Dedifferentiated amniotic fluid mesenchymal stem cell (primary cell): Measurements from ENCODE around the gene BMP2.
A peak's percentile ranks its signal among the peaks of the same experiment; 100 is the strongest.

Experiments
- DNase-seq: peaks from one replicate; pipeline ENCODE4 v3.0.0-alpha.2; 2016; ENCODE audit errors: extremely low spot score

BMP2 gene

DNA sequence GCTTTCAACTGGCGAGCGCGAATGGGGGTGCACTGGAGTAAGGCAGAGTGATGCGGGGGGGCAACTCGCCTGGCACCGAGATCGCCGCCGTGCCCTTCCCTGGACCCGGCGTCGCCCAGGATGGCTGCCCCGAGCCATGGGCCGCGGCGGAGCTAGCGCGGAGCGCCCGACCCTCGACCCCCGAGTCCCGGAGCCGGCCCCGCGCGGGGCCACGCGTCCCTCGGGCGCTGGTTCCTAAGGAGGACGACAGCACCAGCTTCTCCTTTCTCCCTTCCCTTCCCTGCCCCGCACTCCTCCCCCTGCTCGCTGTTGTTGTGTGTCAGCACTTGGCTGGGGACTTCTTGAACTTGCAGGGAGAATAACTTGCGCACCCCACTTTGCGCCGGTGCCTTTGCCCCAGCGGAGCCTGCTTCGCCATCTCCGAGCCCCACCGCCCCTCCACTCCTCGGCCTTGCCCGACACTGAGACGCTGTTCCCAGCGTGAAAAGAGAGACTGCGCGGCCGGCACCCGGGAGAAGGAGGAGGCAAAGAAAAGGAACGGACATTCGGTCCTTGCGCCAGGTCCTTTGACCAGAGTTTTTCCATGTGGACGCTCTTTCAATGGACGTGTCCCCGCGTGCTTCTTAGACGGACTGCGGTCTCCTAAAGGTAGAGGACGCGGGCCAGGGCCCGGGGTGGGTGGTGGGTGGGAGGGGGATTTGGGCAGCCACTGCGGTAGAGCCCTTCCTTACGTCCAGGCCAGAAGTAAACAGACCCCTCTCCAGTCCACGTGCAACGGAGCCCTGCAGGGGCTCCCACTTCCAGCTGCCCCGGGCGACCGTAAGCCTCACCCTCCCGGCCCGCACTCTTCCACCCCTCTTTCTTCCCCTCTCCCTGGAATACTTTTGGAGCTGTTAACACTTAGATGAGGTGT lies 998 bp downstream of the BMP2 start:
- no peak for DNase-seq

DNA sequence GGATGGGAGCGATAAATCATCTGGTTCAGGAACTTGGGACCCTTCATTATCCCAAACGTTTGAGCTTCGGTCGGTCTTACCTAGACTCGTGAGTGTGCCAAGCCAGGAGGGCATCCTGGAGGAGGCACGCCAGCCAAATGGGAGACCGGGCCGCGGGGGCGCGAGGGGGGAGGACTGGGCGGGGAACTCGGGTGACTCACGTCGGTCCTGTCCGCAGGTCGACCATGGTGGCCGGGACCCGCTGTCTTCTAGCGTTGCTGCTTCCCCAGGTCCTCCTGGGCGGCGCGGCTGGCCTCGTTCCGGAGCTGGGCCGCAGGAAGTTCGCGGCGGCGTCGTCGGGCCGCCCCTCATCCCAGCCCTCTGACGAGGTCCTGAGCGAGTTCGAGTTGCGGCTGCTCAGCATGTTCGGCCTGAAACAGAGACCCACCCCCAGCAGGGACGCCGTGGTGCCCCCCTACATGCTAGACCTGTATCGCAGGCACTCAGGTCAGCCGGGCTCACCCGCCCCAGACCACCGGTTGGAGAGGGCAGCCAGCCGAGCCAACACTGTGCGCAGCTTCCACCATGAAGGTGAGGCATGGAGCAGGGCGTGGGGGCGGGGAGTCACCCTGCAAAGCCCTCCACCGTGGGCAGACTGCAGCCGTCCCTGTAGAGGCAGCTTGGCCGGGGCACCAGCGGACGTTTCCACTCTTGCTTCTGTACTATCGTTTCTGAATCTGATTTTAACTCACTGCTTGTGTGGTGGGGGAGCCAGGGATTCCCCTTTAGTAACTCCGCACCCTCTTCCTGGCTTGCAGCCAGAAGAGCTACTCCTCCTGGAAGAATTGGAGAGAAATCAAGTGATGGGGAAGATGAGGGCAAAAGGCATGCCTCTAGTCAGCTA lies 2.7 kb downstream of the BMP2 start:
- no peak for DNase-seq

DNA sequence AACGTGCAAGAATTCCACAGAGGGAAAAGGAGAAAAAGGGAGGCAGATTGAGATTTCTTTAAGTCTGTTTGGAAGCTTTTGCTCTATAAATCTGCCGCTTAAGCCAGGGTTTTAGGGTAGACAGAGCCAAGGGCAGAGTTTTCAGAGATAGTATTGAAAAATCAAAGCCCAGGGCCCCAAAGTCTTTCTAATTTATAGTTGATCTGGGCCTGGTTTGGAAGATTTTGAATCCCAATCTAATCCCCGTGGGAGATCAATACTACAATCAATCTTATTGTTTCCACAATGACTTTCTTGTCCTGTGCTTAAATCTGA lies 3.3 kb downstream of the BMP2 start:
- no peak for DNase-seq

DNA sequence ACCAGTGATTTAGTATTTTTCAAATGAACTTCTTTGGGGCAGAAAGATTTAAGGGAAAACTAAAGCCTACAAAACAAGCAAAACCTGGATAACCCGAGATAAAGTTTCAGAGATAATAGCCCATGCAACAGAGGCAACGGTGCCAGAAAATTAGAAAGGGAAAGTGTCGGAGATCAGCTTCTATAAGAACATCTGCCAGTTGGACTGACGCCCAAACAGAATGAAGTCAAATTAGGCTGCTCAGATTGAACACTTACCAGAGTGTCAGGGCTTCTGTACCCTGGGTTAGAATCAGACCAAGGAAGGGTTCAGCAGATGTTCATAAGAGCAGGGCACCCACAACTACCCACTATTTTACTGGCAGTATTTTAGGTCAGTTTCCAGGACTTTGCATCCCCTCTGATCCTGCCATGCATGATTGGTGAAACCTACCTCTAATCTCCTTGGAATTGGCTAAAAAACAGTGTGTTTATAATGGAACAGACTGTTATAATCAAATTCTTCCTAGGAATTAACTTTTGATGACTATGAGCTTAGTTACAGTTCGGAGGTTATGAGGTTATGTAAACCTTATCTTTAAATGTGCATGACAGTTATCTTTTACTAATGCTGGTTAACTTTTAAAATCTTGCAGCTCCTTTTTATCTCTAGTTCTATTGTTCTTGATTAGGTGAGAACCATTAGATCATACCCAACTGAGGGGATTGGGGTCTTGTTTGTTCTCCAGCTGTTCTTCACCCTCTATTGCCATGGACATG lies 13.1 kb downstream of the BMP2 start:
- DNase-seq = no peak

DNA sequence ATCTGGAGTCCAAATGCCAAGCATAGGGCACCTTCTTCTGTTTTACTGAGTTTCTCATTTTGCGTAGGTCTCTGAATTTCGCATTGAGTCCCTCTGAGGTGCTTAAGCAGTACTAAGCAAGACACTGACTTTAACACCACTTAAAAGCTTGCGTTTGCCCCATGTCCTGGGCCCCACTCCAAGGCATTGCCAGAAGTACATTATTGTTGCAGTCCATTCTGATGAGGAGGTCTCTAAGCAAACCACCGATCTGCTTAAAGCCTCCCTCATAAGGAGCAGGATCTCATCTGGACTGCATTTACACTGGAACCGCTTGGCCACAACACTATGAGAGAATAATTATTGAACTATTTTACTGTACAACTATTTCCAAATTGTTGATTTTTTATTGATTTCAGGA lies 16.3 kb downstream of the BMP2 start:
- DNase-seq = no peak

DNA sequence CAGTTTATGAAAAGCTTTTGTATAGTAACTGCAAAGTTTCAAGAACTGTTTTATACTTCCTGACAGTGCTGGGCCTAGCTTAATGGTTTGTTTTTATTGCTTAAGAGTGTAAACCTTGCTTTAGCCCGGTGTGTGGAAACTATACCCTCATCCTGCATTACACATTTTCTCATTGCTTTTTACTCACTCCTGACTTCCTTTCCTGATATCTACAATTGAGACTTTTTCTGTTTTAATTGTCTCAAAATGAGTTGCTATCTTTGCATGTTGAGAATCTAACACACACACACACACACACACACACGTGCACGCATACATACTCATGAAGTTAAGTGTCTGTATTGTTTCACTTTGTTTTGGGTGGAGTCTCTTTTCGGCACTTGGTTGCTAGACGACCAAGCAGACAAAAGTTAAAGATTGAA lies 16.7 kb downstream of the BMP2 start:
- no peak for DNase-seq

DNA sequence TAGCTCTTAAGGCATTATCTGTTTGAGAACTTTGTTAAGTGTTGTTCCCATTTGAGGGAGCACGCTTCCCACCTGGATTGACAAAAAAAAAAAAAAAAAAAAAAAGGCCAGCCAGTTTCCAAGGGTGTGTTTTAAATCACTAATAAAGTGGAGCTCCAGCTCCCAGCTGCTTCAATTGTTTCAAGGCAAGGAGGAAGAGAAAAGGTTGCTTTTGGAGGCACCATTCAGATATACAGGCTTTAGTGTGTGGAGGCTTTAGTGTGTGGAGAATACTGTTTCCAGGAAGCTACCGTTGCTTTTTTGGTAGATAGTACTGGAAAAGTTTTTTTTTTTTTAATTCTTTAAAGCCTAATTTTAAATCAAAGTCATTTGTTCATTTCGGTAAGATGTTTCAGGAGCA lies 17.3 kb downstream of the BMP2 start:
- DNase-seq = no peak

DNA sequence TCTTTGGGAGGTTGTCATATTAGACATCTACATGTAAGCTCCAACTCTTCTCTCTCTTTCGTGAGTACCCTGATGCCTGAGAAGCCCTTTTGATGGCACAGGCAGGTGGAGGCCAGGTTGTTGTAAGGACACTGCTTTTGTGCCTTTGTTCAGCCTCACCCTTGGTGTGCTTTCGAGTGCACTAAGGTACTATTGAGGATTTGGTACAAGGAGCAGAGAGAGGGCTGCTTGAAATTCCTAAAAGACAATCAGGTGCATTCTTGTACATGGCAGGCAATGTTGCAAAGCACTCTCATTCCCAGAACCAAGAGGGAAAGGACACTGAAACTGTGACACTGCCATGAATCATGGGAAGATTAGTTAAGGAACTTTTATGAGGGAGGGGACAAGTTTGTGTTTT lies 19.1 kb downstream of the BMP2 start:
- no peak for DNase-seq

DNA sequence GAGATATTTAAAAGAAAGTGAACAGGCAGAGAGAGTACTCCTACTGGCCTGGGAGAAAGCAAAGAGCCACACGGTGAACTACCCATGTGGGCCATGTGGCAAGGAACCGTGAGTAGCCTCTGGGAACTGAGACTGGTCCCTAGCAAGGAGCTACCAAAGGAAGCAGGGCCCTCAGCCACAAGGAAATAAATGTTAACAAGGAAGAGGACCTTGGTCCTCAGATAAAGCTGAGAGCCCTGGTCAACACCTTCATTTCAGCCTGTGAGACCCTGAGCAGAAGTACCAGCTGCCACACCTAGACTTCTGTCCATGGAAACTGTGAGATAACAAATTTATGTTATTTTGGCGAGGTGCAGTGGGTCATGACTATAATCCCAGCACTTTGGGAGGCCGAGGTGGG lies 25.3 kb downstream of the BMP2 start:
- DNase-seq = no peak

DNA sequence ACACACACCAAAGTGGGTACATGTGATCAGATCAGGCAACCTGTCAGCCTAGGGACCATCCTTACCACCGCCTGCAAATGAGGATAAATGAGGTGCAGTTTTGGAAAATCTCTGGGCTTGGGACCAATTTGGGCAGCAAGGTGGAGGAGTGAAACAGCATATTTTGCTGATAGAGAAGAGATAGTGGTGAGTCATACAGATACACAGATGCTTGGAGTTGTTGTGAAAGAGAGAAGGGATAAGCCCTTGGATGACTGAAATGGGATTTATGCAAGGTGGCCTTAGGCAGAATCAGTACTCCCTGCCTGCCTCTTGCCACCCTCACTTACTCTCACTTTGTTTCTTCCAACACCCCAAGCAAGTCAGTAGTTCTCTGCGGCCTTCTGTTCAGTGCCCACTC lies 34.7 kb downstream of the BMP2 start:
- no peak for DNase-seq

DNA sequence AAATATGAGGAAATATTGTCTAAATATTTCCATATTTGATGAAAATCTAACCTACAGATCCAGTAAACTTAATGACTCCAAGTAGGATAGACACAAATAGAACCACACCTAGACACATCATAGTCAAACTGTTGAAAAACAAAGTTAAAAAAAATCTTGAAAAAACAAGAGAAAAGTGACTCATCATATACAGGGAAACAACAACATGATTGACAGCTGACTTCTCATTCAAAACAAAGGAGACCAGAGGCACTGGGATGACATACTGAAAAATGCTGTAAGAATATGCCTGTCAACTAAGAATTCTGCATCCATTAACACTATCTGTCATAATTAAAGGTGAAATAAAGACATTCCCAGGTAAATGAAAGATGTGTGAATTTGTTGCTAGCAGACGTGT lies 38.8 kb downstream of the BMP2 start:
- DNase-seq = no peak

DNA sequence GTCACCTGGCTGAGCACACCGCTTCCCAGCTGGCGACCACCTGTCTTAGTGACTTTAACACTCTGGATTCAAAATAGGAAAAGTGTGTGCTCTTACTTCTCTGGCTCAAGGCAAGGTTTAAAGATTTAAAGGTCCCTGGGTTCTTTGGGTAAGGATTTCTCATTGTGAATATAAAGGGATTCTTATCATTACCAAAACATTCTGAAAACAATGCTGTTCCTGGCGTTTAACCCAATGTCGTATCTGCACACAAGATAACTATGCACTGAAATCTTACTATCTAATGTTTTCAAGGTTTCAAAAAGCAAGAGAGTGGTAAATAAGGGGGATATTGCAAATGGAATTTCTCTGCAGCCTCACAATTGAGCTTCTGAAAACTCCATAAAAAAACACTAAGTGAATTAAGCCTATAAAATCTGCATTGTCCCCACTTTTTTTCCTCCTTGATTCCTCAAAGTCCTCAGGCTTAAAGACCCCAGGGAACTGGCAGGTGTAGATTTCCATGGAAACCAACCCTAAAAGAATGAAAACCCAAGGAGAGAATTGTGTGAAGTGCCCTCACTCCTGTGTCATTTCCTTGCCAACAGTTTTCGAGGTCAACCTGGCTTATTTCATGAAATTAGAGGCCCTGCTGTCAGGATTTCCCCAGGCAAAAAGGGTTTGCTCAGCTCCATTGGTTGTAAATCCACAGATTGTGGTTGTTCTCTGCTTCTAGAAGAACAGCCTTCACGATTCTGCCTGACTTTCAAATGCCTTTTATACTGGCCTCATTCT lies 44.0 kb downstream of the BMP2 start:
- no peak for DNase-seq

DNA sequence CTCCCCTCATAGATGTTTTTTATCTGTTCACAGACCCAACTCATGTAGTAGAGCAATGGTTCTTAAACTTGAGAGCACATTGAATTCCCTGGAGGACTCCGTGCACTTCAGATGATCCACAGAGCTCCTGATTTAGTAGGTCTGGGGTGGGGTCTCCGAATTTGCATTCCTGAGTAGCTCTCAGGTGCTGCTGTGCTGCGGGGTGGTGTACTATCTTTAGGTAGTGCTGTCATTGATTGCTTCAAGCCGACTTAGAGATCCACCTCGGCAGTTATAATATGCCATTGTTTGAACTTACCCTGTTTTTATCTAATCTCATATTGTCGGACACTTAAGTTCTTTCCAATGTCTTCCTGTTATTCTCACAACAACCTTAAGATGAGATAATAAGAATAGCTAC lies 45.0 kb downstream of the BMP2 start:
- no peak for DNase-seq

DNA sequence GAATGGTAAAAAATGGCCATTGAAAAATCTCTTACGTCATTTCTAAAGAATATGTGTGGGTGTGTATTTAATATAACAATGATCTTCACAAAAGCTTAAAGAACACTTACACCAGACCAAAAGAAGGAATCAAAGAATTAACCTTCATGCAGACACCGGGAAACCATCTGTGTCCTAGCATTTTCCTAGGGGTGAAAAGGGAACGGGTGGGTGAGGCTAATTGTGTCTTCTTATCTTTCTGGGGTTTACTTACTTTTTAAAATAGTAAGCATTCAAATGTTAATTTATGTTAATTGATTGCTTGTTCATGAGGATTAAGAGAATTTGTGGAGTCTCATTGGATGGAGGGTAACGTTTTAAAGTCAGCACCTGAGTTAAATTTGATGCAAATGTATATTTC lies 47.5 kb downstream of the BMP2 start:
- no peak for DNase-seq

DNA sequence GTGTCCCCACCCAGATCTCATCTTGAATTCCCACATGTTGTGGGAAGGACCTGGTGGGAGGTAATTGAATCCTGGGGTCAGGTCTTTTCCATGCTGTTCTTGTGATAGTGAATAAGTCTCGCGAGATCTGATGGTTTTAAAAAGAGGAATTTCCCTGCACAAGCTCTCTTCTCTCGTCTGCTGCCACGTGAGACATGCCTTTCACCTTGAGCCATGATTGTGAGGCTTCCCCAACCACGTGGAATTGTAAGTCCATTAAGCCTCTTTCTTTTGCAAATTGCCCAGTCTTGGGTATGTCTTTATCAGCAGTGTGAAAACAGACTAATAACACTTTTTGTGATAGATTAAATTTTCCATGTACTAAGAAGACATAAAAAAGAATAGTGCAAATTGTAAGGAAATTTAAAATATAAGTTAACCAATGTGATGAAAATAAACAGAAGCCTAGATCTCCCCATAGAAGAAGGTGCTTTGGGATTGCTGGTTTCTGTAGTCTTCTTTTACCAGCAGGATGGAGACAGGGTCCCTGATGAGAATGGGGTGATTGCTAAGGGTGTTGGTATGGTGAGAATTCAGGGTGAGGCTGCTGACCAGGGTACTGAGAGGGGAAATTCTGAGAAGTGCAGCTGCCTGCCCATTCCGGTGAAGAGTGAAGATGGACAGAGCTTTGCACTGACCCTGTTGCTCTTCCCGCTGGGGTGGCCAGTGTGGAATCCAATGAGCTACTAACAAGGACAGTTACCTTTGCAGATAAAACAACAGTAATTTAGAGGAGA lies 50.7 kb downstream of the BMP2 start:
- DNase-seq = no peak

DNA sequence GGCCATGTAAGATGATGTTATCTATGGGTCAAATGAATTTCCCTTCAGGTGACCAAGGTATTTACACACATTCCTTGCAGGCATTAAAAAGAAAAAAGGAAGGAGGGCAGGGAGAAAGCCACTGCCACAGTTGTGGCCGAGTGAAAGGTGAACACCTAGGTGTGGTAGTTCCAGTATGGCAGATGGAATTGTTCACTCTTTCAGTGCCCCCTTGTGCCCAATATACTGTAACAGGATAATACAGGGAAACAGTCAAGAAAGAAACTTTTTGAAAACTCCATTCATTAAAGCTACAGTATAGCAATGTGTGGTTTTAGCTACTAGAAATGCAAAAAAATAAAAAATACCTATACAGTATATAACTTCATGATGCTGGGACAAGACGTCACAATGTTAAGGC lies 52.1 kb downstream of the BMP2 start:
- no peak for DNase-seq

DNA sequence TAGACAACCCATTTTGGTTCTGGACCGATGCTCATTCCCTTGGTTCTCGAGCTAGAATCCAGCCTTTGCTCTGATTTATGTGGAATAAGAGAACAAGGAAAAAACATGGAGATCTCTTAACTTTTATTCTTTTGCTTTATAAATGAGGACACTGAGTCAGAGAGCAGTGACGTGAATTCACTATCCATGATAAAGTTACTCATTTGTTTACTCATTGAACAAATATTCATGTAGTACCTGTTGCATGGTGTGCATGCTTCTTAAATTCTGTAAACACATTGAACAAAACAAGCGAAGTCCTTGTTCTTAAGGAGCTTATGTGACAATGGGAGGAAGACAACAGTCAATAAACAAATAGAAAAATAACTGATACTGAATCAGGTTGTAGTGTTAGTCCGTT lies 56.9 kb downstream of the BMP2 start:
- DNase-seq = no peak

DNA sequence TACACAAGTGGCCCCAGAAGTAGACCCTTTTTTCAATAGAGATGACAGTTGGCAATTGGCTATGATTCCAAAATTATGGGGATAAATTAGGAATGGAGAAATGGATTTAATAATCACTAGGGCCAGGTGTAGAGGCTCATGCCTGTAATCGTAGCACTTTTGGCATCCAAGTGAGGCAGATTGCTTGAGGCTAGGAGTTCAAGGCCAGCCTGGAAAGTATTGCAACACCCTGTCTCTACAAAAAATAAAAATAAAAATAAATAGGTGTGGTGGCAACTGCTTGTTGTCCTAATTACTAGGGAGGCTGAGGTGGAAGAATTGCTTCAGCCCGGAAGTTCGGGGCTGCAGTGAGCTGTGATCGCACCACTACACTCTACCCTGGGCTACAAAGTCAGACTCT lies 60.0 kb downstream of the BMP2 start:
- DNase-seq = no peak

DNA sequence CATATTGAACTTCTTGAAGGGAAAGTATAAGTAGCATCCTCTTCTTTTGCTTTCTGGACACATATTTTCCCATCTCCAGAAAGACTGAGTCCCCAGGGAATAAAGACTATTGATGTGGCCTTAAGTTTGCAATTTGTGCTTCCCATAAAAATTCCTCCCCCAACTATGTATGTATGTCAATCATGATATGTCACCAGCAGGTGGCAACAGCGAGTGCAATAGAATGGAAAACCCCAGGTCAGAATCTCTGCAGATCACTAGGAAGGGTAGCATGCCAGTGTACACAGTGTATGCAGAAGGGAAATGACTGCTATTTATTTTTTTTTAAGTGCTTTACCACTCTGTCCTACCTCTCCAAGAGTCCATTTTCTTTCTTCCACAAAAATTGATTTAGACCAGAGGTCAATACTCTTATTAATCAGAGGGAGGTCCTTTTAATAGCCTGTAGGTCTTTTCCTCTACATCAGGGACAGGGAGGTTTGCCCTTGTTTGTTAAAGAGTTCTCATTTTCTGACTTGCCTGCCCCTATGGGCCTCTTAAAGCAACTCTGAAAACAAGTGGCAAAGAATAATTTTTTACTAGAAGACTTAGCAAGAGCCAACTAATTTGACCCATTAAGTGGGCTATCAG lies 61.4 kb downstream of the BMP2 start:
- peak; percentile 52 for DNase-seq

DNA sequence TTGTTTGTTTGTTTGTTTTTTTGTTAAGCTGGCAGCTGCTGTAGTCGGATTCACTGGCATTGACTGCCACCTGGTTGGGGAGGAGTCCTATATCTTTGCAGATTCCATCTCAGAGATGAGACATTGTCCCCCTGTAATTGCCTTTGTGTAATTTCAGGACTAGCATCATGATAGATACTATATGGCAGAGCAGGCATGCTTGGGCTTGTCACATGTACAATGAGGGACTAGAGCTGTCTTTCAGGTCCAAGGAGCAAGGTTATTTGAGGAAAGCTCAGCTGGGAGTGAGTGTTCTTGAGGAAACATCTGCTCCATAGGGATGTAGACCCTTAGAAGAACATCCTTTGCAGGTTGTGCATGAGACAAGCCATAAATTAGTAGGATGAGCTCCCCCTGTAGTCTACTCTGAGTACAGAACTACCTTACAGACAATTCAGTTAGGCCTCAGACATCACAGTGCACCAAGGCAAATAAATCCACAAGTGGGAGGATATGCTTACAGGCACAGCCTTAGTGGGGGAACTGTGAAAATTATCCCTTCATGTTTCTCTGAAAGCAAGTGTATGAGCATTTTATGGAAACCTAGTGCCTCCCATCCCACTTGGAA lies 62.1 kb downstream of the BMP2 start:
- DNase-seq = no peak
